Suprapubic skin (tissue), 4 donors: ENCODE measurements around the gene RAB40B. TPM values are rescaled to one million over a fixed set of nuclear protein-coding genes. Genes with fewer than 3 reads are reported as not detected.

Experiments
- DNase-seq, 2 donors: peaks; one replicate each; pipeline ENCODE4 v3.0.0-alpha.2; 2019; ENCODE audit warnings: low spot score in 2 of 2
- H3K27ac ChIP-seq: fragments of 200-600 bp; sonication (generic); one replicate; pipeline ENCODE4 v1.5.1; 2019
- H3K27me3 ChIP-seq: fragments of 200-600 bp; sonication (generic); one replicate; pipeline ENCODE4 v1.5.1; 2019
- H3K36me3 ChIP-seq: fragments of 200-600 bp; sonication (generic); one replicate; pipeline ENCODE4 v1.5.1; 2019
- H3K4me1 ChIP-seq: fragments of 200-600 bp; sonication (generic); one replicate; pipeline ENCODE4 v1.5.1; 2019
- H3K4me3 ChIP-seq: fragments of 200-600 bp; sonication (generic); one replicate; pipeline ENCODE4 v1.5.1; 2019; ENCODE audit warnings: mild to moderate bottlenecking
- H3K9me3 ChIP-seq: fragments of 200-600 bp; sonication (generic); one replicate; pipeline ENCODE4 v1.5.1; 2019
- EP300 ChIP-seq: sonication (generic); formaldehyde crosslinking; IDR thresholded peaks from one replicate; pipeline ENCODE4 v1.6.1; 2017; ENCODE audit warnings: antibody characterized with exemption
- POLR2A ChIP-seq, 2 donors: fragments of 450-650 bp; IDR thresholded peaks; one replicate each; pipeline ENCODE4 v1.6.1; 2017; ENCODE audit warnings: antibody characterized with exemption in 2 of 2, mild to moderate bottlenecking in 2 of 2, moderate library complexity in 2 of 2
- POLR2AphosphoS5 ChIP-seq, 3 donors: sonication (generic); formaldehyde crosslinking; IDR thresholded peaks; one replicate each; pipeline ENCODE4 v1.6.1; 2017; ENCODE audit warnings: antibody characterized with exemption in 3 of 3
- WGBS: methylation state at CpG from one replicate; pipeline ENCODE4 v1.1.5; 2018; 5-methylcytosine and 5-hydroxymethylcytosine counted together
- total RNA-seq, 4 donors: library from RNA; depleted of rRNA; stranded (reverse); fragments of >200 nt; gene quantifications; one replicate each; pipeline ENCODE4 v1.1.0, GENCODE V29; 2016
- TF ChIP-seq, protein P1 (sequence below), 2 donors: fragments of 200-600 bp in 1 of 2; fragments of 450-650 bp in 1 of 2; sonication (generic) in 1 of 2; IDR thresholded peaks; one replicate each; pipeline ENCODE4 v1.5.1; 2016 to 2019; ENCODE audit warnings: antibody characterized with exemption in 2 of 2, mild to moderate bottlenecking in 1 of 2, moderate library complexity in 1 of 2

The RAB40B gene
- total RNA-seq, 4 donors from 2014 or later = 15.9 to 24.3 (median 21.6) TPM

DNA sequence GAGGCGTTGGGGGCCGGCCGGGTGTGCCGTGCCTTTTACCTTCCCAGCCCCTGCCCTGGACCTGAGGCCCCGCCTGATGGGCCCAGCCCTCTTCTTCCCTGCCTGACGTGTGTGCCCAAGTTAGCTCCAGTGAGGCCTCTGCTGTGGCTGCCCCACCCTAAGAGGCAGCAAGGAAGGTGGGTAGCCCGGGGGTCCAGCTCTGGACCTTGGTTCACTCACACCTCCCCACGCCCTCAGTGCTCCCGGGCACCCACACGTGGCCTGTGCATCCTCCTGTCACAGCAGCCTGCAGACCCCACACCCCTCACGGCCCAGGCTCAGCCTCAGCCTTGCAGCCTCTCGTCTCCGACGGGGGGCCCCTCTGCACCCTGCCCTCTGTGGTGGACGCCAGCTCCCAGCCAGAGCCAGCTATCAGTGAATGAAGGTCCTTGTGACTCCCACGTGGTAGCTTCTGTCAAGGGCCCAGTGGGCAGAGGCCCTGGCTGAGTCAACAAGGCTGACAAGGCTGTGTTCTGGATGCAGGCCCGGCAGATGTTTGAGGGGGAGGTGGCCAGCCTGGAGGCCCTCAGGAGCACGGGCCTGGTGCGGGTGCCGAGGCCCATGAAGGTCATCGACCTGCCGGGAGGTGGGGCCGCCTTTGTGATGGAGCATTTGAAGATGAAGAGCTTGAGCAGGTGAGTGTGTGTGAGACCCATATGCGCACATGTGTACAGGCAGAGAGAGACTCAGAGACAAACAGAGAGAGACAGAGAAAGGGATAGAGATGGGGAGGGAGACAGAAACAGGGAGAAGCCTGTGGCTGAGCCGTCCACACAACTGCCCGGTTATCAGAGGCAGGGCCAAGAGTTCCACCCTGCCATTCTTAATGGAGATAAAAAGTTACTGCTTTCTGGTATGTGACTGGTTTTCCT, 39.7 kb upstream of the RAB40B start:
- WGBS = 66% methylated on average over 18 of the region's 26 CpGs
- no peaks in the 10 kb centered on the region for H3K27me3 ChIP-seq
- H3K4me3 ChIP-seq = no peak overlapping the region
- no peaks in the 10 kb centered on the region for H3K9me3 ChIP-seq
- no peak overlapping the region for H3K27ac ChIP-seq
- no peak for DNase-seq
- H3K4me1 ChIP-seq = peaks cover 17% of the 10 kb centered on the region
- TF ChIP-seq, protein P1, sequence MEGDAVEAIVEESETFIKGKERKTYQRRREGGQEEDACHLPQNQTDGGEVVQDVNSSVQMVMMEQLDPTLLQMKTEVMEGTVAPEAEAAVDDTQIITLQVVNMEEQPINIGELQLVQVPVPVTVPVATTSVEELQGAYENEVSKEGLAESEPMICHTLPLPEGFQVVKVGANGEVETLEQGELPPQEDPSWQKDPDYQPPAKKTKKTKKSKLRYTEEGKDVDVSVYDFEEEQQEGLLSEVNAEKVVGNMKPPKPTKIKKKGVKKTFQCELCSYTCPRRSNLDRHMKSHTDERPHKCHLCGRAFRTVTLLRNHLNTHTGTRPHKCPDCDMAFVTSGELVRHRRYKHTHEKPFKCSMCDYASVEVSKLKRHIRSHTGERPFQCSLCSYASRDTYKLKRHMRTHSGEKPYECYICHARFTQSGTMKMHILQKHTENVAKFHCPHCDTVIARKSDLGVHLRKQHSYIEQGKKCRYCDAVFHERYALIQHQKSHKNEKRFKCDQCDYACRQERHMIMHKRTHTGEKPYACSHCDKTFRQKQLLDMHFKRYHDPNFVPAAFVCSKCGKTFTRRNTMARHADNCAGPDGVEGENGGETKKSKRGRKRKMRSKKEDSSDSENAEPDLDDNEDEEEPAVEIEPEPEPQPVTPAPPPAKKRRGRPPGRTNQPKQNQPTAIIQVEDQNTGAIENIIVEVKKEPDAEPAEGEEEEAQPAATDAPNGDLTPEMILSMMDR (IDR thresholded peaks at IDR 0.05) = no peak
- no peak for TF ChIP-seq POLR2AphosphoS5 (IDR thresholded peaks at IDR 0.05)
- TF ChIP-seq POLR2A (IDR thresholded peaks at IDR 0.05) = no peak
- TF ChIP-seq EP300 = no peak
- peaks cover 39% of the 10 kb centered on the region for H3K36me3 ChIP-seq

DNA sequence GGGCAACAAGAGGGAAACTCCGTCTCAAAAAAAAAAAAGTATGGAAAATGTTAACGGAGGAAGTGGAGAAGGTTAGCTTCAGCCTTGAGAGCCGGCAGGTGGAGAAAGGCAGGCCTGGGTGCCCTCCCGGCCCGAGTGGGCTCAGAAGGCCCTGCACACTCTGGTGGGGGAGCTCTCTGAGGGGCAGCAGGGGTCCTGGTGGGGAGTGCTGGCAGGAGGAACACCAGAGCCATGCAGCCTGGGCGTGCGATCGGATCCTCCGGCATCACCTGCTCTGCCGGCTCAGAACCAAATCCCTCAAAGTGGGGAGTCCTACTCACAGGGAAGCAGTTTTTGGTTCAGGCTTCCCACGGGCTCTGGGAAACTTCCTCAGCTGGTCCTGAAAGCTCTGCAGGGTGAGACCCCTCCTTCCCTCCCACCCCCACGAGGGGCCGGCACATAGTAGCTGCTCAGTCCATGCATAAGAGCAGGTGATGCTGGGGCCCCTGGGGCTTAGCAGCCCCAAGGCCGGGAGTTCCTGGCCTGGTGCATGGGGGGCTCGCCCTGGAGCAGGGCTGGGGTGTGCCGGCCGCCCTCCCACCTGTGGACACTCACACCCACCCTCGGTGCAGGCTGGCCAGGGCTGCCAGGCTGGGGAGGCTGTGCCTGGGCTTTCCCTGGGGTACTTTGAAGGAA, 38.1 kb upstream of the RAB40B start:
- TF ChIP-seq EP300 (no peak), POLR2A (IDR thresholded peaks at IDR 0.05) (no peak), POLR2AphosphoS5 (IDR thresholded peaks at IDR 0.05) (no peak)
- TF ChIP-seq, protein P1 (IDR thresholded peaks at IDR 0.05) = no peak
- Histone ChIP-seq H3K27ac (no peak overlapping the region), H3K9me3 (no peaks in the 10 kb centered on the region), H3K27me3 (no peaks in the 10 kb centered on the region), H3K36me3 (peaks cover 24% of the 10 kb centered on the region), H3K4me1 (peaks cover 17% of the 10 kb centered on the region), H3K4me3 (peak overlapping the region; percentile 74)
- DNase-seq = no peak
- 83% methylated on average over 13 of the region's 18 CpGs for WGBS

DNA sequence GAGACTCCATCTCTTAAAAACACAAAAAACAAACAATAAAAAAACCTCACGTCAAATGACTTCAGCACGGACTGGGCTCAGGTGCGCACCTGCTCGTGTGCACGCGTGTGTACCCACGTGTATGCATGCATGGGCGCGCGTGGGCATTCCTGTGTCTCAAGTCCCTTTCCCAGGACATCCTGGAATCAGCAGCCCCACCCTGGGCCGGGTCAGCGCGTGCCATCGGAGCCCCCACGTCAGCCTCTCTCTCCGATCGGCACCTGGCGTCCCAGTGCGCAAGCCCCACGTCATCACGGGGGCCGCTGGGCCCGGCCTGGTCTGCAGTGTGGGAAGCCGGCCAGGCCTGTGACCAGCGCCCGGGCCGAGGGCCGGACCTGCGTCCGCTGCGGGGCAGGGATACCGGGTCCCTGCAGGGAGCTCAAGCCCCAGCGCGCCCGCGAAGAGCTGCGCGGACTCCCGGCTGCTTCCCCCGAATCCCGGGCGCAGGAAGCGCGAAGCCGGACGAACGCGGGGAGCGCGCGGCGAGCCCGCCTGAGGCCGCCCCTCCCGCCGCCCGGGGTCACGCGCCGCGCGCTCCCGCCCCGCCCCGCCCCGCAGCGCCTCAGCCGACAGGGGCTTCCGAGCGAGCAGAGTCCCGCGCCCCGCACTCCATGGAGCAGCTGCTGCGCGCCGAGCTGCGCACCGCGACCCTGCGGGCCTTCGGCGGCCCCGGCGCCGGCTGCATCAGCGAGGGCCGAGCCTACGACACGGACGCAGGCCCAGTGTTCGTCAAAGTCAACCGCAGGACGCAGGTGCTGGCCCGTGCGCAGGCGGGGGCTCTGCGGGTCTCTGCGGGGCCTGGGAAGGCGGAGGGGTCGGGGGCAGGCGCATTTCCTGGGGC, 36.7 kb upstream of the RAB40B start, which contains the start of gene FN3K:
TSS of gene FN3K (plus strand) at position 629 of the 880 bp plus-strand sequence. CDS start at position 651, 22 bp downstream.
- DNase-seq = peak; percentile 78 to 87
- Histone ChIP-seq H3K36me3 (peaks cover 10% of the 10 kb centered on the region), H3K27me3 (no peaks in the 10 kb centered on the region), H3K4me3 (peak within 1 kb of the TSS; percentile 74), H3K9me3 (no peaks in the 10 kb centered on the region), H3K4me1 (peaks cover 17% of the 10 kb centered on the region), H3K27ac (peak within 1 kb of the TSS; percentile 69)
- 16% methylated on average over 10 of the region's 101 CpGs for WGBS
- no peak for TF ChIP-seq POLR2A (IDR thresholded peaks at IDR 0.05)
- peak; percentile 71 for TF ChIP-seq EP300
- TF ChIP-seq, protein P1 (IDR thresholded peaks at IDR 0.05) = no peak
- TF ChIP-seq POLR2AphosphoS5 (IDR thresholded peaks at IDR 0.05) = no peak

DNA sequence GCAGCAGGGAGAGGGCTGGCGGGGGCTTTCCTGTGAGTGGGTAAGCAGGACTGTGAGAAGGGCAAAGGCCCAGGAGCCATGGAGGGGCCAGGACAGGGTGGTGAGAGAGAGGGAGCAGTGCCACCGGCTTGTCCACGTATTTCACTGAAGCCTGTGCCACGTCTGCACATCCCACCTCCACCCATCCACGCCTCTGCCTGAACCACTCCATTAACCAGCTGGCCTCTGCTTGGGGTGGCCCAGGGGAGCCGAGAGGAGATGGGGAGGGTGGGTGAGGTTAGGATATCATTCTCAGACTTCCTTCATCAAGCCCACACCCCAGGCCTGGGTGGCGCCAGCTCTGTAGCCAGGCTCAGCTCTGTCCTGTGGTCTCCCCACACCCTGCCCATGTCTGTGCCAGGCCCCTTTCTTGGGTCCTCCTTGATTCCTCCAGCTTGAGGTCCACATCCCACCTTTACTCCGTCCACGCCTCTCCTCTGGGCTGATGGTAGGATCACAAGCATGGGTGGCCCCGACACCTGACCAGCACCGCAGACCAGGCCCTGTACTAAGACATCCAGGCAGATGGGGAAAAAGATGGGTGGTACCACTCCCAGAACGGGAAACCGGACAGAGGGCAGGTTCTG, 33.7 kb upstream of the RAB40B start:
- Histone ChIP-seq H3K9me3 (no peaks in the 10 kb centered on the region), H3K27me3 (no peaks in the 10 kb centered on the region), H3K4me1 (peaks cover 17% of the 10 kb centered on the region), H3K27ac (no peak overlapping the region), H3K36me3 (peaks cover 19% of the 10 kb centered on the region), H3K4me3 (no peak overlapping the region)
- 92% methylated on average over 11 of the region's 13 CpGs for WGBS
- TF ChIP-seq, protein P1 (IDR thresholded peaks at IDR 0.05) = no peak
- TF ChIP-seq EP300 (no peak), POLR2A (IDR thresholded peaks at IDR 0.05) (no peak), POLR2AphosphoS5 (IDR thresholded peaks at IDR 0.05) (no peak)
- peak in 1 of 2 donors; percentile 65 for DNase-seq
